Skin epidermis (tissue), 12 donors: ENCODE measurements around the gene CFAP65.

Source experiments
- H3K27ac ChIP-seq, 21 experiments: fragments of 200-600 bp; sonication (generic) in 11 of 21; one replicate each; pipeline ENCODE4 v1.5.0; 2020; ENCODE audit warnings: mild to moderate bottlenecking in 3 of 21, inconsistent platforms in 2 of 21, moderate library complexity in 2 of 21
- H3K4me3 ChIP-seq, 7 experiments: fragments of 200-600 bp; sonication (generic) in 2 of 7; one replicate each; pipeline ENCODE4 v1.5.0; 2020; ENCODE audit warnings: inconsistent platforms in 2 of 7, mild to moderate bottlenecking in 2 of 7, moderate library complexity in 1 of 7

CFAP65 gene

DNA sequence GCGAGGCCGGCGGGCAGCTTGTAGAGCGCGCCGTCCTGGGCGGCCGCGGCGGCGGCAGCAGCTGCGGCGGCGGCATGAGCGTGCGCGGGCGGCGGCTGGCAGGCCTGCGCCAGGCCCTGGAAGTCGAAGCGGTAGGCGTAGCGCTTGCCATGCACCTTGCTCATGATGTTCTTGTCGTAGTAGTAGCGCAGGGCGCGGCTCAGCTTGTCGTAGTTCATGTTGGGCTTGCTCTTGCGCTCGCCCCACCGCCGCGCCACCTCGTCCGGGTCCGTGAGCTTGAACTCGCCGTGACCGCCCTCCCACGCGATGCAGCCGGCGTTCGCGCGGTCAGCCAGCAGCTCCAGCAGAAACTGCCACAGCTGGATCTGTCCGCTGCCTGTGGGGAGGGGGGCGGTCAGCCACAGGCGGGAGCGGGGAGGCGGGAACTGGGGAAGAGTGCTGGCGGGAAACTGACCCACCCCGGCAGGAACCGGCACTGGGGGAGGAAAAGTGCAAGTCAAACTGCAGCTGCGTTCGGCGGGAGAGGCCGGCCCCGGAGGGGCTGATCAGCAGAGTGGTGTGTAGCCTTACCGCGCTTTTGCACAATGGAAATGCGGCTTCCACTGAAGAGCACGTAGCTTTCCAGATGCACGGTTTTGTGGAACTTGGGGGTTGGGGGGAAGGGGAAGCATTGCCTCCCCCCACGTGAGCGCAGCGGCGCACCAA lies 59.3 kb downstream of the CFAP65 start:
- Histone ChIP-seq H3K4me3 (peak overlapping the region in 6 of 7 experiments; percentile 1 to 26 (median 6)), H3K27ac (no peak overlapping the region)

- Histone ChIP-seq H3K27ac (no peak overlapping the region), H3K4me3 (peak overlapping the region in 4 of 7 experiments; percentile 2 to 26 (median 13))
Measured at GRCh38 chr2:218981390-218981880, 59.9 kb downstream of the CFAP65 start.

DNA sequence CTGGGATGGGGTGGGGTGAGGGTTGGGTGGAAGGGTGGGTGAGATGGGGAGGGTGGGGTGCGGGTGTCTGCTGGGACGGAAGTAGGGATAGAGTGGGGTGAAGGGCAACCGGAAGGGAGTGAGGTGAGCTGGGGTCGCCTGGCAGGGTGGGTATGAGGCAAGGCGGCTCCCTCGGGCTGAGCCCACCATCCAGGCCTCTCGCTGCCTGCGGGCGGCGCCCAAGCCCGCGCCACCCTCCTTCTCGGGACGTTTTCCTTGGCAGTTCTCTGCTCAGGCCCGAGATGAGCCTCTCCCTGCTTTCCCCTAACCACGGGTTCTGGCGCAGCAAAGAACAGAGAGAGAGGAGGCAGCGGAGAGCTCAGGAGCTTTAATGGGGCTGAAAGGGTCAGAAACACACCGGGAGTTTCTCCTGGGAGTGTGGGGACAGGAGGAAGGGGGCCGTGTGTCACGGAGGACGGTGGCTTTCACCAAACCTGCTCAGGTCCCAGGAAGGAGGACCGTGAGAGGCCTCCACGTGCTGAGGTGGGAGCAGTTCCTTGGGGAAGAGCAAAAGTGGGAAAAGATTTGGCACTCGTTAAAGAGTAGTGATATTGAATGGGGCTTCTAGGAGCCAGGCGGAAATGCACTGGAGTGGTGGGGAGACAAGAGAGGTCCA lies 60.5 kb downstream of the CFAP65 start:
- Histone ChIP-seq H3K4me3 (peak overlapping the region in 2 of 7 experiments; percentile 18 to 26), H3K27ac (no peak overlapping the region)

DNA sequence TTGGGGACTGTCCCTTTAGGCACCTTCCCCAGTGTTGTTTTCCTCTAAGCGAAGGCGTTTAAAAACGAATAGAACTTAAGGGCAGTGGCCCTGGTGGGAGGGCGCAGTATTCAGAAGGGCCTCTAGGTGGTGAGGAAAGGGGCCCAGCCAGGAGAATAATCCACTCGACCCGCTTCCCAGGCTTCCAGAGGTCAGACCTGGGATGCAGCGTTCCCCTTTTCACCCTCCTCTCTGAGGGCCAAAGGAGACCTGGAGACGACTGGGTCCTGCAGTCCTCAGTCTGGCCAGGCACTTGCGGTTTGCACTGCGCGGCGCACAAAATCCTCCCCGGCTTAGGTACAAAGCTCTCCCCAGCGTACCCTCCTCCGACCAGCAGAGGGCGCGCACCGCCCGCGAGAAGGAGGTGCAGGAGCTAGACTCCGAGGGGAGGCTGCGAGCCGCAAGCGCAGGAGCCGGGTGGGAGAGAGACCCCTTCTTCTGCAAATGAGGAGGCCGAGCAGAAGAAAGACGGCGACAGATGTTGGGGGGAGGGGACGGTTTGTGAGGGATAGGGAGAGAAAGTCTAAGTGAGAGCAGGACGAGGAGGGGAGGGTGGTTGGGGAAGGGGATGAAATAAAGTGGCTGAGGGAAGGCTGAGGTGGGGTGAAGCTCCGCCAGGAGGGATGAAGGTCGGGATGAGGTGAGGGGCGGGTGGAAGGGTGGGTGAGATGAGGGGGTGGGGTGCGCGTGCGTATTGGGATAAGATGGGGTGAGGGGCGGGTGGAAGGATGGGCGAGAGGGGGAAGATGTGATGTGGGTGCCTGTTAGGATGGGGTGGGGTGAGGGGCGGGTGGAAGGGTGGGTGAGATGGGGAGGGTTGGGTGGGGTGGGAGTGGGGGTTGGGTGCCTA lies 61.2 kb downstream of the CFAP65 start:
- Histone ChIP-seq H3K4me3 (peak overlapping the region in 1 of 7 experiments; percentile 0), H3K27ac (no peak overlapping the region)

DNA sequence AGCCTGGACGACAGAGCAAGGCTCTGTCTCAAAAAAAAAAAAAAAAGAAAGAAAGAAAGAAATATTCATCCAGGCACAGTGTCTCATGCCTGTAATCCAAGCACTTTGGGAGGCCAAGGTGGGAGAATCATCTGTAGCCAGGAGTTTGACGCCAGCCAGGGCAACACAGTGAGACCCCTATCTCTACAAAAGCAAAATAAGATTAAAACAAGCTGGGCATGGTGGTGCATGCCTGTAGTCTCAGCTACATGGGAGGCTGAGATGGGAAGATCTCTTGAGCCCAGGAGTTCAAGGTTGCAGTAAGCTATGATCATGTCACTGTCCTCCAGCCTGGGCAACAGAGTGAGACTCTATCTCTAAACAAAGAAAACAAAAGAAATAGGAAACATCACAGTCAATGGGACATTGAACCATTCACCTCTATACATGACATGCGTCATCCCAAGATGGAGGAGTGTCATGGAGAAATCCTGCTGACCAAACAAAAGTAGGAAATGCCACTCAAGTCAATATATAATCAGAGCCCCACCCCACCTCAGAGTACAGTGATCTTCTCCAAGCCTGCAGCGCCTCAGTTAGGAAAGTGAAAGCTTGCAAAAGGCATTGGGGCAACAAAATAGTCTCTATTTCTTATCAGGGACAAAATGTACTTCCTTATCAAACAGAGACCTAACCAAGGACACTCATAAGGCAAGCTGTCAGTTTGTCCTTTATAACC lies 66.1 kb downstream of the CFAP65 start:
- H3K27ac ChIP-seq: no peak overlapping the region
- no peak overlapping the region for H3K4me3 ChIP-seq

- Histone ChIP-seq H3K4me3 (no peak overlapping the region), H3K27ac (no peak overlapping the region)
Measured at GRCh38 chr2:218970894-218971293, 70.4 kb downstream of the CFAP65 start.

DNA sequence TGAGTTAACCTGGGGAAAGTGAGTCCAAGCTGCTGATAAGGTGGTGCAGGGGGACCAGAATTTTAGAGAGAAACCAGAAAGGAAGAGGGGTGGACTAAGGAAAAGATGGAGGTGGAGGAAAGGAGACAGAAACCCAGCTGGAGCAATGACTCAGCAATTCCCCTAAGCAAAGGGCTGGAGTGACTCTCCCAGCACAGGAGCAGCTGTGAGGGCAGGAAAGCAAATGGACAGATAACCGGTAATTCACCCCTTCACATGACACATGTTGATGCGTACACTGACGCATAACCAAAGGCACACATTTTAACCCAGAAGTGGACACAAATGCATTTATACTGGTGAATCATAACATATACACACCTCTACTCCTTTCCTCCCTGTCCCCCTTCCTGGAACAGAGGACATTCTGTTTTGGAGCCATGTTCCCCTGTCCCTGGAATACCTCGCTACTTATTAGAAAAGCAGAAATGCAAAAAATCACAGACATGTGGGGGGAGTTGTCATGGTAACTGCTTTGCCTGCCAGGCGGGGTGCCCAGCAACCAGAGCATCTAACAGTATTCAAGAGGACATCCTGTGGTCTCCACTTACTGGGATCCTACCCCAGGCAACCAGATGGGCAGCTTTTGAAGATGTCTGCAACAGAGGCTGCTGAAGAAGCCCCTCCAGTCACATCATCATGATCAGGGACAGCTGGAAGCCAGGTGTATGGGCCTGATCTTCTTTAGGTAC lies 77.1 kb downstream of the CFAP65 start:
- Histone ChIP-seq H3K4me3 (no peak overlapping the region), H3K27ac (no peak overlapping the region)

DNA sequence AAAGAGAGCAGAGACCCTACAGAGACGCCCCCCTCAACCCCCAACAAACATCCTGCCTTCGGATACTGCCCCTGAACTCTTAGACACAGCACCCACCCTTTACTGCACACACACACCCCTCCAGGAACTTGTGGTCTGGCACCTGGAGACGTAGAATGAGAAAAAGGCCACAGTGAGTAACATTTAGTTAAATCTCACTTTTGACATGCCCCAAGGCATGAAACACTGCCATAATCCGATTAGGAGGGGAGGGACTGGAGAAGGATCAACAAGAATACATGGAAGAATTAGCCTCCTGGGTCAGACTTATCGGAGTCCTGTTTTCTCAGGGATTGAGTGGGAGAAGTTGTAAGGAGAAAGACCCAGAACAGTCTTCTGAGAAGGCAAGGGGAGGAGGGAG lies 77.7 kb downstream of the CFAP65 start:
- no peak overlapping the region for H3K4me3 ChIP-seq
- H3K27ac ChIP-seq: no peak overlapping the region

DNA sequence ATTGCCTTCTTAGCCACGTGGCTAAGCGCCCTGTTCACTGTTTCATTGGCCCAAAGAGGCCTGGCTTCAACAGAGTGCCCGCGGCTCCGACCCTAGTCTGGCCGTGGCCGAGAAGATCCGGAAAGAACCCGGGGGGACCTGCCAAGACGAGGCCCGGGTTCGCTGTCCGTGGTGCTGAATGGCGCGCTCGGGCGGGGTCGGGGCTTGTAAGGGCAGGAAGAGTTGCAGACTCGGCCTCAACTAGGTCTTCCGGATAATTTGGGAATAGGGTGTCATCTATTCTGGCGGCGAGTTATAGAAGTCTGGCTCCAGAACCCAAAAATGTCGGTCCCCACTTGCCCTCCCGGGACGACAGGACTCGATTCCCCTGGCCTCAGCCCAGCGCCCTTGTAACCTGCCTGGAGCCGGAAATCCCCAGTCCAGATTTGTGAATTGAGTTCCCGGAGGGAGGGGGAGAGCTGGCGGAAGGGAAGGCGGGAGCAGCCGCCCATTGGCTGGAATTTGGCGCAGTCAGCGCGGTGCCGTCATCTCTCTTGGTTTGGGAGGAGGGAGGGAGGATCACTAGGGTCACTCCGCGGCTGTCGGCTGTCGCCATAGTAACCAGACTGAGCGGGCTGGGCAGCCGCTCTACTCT lies 78.3 kb downstream of the CFAP65 start:
- H3K27ac ChIP-seq: no peak overlapping the region
- H3K4me3 ChIP-seq: no peak overlapping the region

DNA sequence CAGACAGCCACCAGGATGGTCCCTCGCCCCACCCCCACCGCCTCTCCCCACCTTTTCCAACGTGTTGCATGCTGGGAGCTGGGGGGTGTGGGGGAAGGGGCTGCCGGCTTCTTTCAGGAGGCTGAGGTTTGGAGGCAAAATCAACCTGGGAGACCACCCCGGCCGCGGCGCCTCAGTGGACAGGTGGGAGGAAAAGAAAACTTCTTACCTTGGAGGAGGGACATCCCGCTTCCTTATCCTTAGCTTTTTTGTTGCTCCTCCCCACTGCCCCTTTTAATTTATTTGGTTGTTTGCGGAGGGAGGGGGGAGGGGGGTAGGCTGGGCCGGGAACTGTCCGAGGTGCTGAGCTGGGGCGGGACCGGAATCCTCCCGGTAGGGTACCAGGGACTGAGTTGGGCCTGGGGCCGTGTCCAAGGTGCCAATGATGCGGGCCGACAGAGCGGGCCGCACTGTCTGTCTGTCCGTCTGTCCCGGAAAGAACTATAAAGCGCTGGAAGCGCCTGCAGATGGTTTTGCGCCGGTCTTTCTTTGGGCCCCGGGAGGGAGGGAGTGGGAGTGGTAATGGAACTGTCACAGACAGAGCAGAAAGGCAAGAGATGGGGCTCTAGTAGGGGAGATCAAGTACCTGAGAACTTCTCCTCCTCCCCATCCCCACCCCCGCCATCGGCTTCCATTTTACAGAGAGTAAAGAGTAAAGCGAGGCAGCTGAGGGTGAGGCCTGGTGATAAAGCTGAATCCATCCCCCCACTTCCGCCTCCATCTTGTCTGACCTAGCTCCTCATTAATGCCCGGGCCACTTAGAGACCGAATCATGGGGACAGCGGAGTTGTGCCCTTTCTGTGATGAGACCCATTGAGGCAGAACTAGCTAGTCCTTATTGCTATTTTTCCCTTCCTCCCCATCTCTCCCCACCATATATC lies 79.4 kb downstream of the CFAP65 start:
- H3K27ac ChIP-seq: no peak overlapping the region
- no peak overlapping the region for H3K4me3 ChIP-seq

- H3K4me3 ChIP-seq: no peak overlapping the region
- H3K27ac ChIP-seq: no peak overlapping the region
Measured at GRCh38 chr2:218961229-218961628, 80.1 kb downstream of the CFAP65 start.

DNA sequence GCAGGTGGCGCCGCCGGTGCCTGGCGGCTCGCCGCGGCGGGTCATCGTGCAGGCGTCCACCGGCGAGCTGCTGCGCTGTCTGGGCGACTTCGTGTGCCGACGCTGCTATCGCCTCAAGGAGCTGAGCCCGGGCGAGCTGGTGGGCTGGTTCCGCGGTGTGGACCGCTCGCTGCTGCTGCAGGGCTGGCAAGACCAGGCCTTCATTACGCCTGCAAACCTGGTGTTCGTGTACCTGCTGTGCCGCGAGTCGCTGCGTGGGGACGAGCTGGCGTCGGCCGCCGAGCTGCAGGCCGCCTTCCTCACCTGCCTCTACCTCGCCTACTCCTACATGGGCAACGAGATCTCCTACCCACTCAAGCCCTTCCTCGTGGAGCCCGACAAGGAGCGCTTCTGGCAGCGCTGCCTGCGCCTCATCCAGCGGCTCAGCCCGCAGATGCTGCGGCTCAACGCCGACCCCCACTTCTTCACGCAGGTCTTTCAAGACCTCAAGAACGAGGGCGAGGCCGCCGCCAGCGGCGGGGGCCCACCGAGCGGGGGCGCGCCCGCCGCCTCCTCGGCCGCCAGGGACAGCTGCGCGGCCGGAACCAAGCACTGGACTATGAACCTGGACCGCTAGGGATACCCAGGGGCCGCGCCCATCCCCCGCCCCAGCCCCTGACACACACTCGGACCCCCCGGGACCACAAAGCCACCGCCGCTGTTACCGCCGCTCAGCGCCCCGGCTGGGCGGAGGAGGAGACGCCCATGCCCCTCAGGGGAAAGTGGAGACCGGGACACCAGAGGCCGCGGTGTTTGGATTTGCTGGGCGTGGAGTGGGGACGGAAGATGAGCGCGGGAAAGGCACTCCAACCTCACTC lies 80.8 kb downstream of the CFAP65 start:
- Histone ChIP-seq H3K27ac (no peak overlapping the region), H3K4me3 (peak overlapping the region in 1 of 7 experiments; percentile 40)

GRCh38 chr2:218959761-218960308 lies 81.5 kb downstream of the CFAP65 start:
- Histone ChIP-seq H3K27ac (no peak overlapping the region), H3K4me3 (peak overlapping the region in 6 of 7 experiments; percentile 22 to 40 (median 28))

DNA sequence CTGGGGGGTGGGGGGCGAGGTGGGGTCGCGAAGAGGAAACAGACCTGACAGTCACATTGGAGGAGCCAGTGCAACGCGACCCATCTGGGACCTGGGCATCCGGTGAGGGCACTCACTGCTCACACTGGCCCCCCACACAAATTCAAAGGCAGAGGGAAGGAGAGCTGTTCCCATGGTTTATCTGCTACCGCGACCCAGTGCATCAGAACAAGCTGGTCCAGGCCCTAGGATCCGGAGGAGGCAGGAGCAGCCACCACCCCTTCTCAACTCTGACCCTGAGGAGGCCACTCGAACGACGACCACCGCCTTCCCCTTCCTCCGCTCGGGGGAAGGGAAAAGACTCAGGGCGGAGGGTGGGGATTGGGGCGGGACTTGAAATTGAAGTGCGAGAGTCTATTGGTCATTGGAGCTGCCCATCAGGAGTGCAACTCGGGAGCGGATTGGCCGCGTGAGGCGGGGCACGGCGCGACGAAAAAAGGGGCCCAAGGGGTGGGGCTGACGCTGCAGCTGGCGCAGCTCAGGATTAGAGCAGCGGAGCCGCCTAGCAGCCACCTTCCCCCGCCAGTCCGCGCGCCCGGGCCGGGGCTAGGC lies 82.1 kb downstream of the CFAP65 start, which contains the start of gene CDK5R2:
TSS of gene CDK5R2 (plus strand) at position 526 of the 591 bp plus-strand sequence. CDS start 155 bp downstream, outside the sequence.
- Histone ChIP-seq H3K4me3 (peak within 1 kb of the TSS in 6 of 7 experiments; percentile 22 to 40 (median 28)), H3K27ac (no peak within 1 kb of the TSS)

DNA sequence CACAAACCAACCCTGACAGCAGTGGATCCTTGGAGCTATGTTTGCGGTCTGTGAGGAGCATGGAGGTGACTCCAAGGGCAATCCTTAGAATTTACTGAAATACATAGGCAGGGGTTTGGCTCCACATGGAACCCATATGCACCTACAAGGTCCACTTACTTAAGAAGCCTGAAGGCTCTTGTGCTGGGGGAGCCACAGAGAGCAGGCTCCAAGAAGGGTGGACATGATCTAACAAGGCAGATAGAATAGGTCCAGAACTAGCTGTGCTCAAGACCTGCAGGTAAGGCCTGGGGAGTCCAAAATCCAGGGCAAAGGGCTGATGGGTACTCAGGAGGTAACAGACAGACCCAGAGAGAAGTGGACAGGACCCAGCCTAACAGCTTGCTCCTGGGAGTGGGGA lies 83.0 kb downstream of the CFAP65 start:
- no peak overlapping the region for H3K27ac ChIP-seq
- H3K4me3 ChIP-seq: no peak overlapping the region

DNA sequence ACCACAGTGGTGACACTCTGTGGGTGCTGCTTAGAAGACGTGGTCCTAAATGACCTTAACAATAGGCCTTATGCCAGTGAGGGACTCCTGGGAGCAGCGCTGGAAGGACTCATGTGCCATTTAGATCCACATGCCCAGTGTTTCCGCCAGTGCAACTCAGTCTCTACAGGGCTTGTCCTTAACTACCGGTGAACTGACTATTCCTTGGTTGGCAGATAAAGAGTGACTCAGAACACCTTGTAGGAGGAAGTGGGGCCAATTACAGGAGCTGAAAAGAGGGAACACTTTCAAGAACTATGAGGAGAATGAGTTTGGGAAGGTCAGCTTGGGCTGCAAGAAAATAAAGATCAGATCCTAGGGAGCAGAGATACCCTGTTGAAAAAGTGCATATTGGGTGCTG lies 83.6 kb downstream of the CFAP65 start:
- Histone ChIP-seq H3K4me3 (no peak overlapping the region), H3K27ac (no peak overlapping the region)
